Measurements from ENCODE around the gene ALCAM. TPM values are rescaled to one million over a fixed set of nuclear protein-coding genes. Genes with fewer than 3 reads are reported as not detected.

The ALCAM gene
- total and polyA plus RNA-seq, 2 donors = 33.7 to 153 TPM

- DNase-seq (ENCODE audit: extremely low spot score) = no peak
- no peak overlapping the region for H3K27ac ChIP-seq (ENCODE audit: low read depth)
- 88% methylated on average over 2 of the region's 2 CpGs for WGBS
- no peaks in the 10 kb centered on the region for H3K36me3 ChIP-seq (ENCODE audit: insufficient read depth)
- no peaks in the 10 kb centered on the region for H3K4me1 ChIP-seq (ENCODE audit: insufficient read depth)
- H3K4me3 ChIP-seq (ENCODE audit: low read depth, low read length) = no peak overlapping the region
Observed at GRCh38 chr3:105470851-105471250, 104.1 kb downstream of the ALCAM start.

- Histone ChIP-seq H3K4me3 (ENCODE audit: low read depth, low read length) (no peak overlapping the region), H3K4me1 (ENCODE audit: insufficient read depth) (no peaks in the 10 kb centered on the region), H3K36me3 (ENCODE audit: insufficient read depth) (no peaks in the 10 kb centered on the region), H3K27ac (ENCODE audit: low read depth) (no peak overlapping the region)
- no peak for DNase-seq (ENCODE audit: extremely low spot score)
Observed at GRCh38 chr3:105473521-105474223, 107.0 kb downstream of the ALCAM start.

DNA sequence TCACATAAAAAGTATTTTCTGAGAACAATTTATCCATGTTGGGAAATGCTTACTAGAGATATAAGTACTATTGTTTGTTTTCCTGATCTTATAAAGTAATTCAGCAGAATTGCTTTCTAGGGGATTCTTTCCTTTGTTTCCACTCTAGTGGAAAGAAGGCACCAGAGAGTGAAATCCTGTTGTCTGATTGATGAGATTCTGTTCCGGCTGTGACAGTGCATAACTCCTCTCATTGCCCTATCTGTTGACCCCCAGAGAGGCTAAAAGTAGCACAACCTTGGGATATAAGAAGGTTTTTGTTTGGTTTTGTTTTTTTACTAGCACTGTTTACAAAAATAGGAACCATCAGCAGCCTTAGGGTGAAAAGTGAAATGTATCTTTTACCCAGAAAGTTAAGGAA is 114.1 kb downstream of the ALCAM start:
- WGBS = 82% methylated on average over 1 of the region's 1 CpG
- H3K36me3 ChIP-seq (ENCODE audit: insufficient read depth) = no peaks in the 10 kb centered on the region
- H3K4me3 ChIP-seq (ENCODE audit: low read depth, low read length) = no peak overlapping the region
- no peaks in the 10 kb centered on the region for H3K4me1 ChIP-seq (ENCODE audit: insufficient read depth)
- H3K27ac ChIP-seq (ENCODE audit: low read depth) = no peak overlapping the region
- no peak for DNase-seq (ENCODE audit: extremely low spot score)

GRCh38 chr3:105483476-105483875 is 116.8 kb downstream of the ALCAM start:
- Histone ChIP-seq H3K4me1 (ENCODE audit: insufficient read depth) (no peaks in the 10 kb centered on the region), H3K4me3 (ENCODE audit: low read depth, low read length) (no peak overlapping the region), H3K36me3 (ENCODE audit: insufficient read depth) (no peaks in the 10 kb centered on the region), H3K27ac (ENCODE audit: low read depth) (no peak overlapping the region)
- 53% methylated on average over 1 of the region's 1 CpG for WGBS
- no peak for DNase-seq (ENCODE audit: extremely low spot score)

DNA sequence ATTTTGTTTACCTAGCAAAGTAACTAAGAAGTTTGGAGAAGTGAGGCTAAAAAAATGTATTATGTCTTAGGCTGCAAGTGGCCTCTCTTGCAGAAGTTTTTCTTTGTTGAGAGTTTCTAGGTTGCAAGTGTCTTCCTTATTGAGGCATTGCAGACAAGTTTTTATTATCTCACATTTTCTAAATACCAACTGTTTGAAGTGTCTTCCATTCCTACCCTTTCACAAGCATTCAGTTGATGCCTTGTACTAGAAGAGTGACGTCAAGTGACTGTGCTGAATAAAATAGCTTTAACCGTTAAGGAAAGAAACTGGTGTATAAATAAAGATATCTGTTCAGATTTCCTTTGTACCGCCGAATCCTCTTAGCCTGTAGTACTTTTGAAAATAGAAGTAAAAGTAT is 123.3 kb downstream of the ALCAM start:
- DNase-seq (ENCODE audit: extremely low spot score) = no peak
- Histone ChIP-seq H3K27ac (ENCODE audit: low read depth) (no peak overlapping the region), H3K4me3 (ENCODE audit: low read depth, low read length) (no peak overlapping the region), H3K36me3 (ENCODE audit: insufficient read depth) (no peaks in the 10 kb centered on the region), H3K4me1 (ENCODE audit: insufficient read depth) (no peaks in the 10 kb centered on the region)
- WGBS = 68% methylated on average over 4 of the region's 4 CpGs

- no peak for DNase-seq (ENCODE audit: extremely low spot score)
- H3K36me3 ChIP-seq (ENCODE audit: insufficient read depth) = no peaks in the 10 kb centered on the region
- no peaks in the 10 kb centered on the region for H3K4me1 ChIP-seq (ENCODE audit: insufficient read depth)
- H3K27ac ChIP-seq (ENCODE audit: low read depth) = no peak overlapping the region
- WGBS = 85% methylated on average over 3 of the region's 3 CpGs
- H3K4me3 ChIP-seq (ENCODE audit: low read depth, low read length) = no peak overlapping the region
Observed at GRCh38 chr3:105493305-105493892, 126.7 kb downstream of the ALCAM start.

DNA sequence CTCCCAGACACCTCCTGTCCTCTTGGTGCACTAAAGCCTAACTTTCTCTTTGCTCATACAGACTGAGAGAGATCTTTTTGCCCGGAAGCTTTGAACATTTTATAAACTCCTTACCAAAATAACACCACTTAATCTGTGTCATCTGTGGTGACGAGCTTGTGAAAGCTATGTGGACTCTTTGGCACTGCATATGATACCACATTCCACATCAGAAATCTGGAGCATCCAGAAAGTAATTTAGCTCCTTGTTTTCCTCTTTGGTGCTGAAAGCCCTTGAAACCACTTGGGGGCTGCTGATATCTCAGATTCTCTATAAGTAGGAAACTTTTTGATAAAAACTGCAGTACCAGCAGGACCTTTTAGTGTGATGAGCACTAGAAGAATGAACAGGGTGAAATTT is 128.3 kb downstream of the ALCAM start:
- no peak overlapping the region for H3K27ac ChIP-seq (ENCODE audit: low read depth)
- no peak for DNase-seq (ENCODE audit: extremely low spot score)
- WGBS = 26% methylated on average over 2 of the region's 2 CpGs
- no peak overlapping the region for H3K4me3 ChIP-seq (ENCODE audit: low read depth, low read length)
- no peaks in the 10 kb centered on the region for H3K4me1 ChIP-seq (ENCODE audit: insufficient read depth)
- no peaks in the 10 kb centered on the region for H3K36me3 ChIP-seq (ENCODE audit: insufficient read depth)

GRCh38 chr3:105496343-105496742 is 129.6 kb downstream of the ALCAM start:
- no peaks in the 10 kb centered on the region for H3K36me3 ChIP-seq (ENCODE audit: insufficient read depth)
- 84% methylated on average over 3 of the region's 3 CpGs for WGBS
- no peak overlapping the region for H3K4me3 ChIP-seq (ENCODE audit: low read depth, low read length)
- H3K4me1 ChIP-seq (ENCODE audit: insufficient read depth) = no peaks in the 10 kb centered on the region
- DNase-seq (ENCODE audit: extremely low spot score) = no peak
- no peak overlapping the region for H3K27ac ChIP-seq (ENCODE audit: low read depth)

DNA sequence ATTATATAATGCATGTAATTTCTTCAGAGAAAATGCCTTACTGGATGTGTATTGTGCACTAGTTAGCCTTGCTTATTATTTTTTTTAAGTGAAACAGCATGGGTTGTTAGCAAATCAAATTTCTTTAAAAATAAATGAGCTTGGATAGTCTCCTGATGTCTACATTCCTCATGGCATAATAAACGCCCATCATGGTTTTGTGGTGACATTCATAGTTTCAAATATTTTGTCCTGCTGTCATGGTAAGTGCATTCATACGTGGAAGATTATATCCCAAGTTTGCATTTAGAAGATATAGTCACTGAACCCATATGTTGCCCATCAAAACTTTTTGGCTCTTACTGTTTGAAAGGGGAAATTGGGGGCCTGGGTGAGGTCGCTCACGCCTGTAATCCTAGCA is 130.7 kb downstream of the ALCAM start:
- Histone ChIP-seq H3K27ac (ENCODE audit: low read depth) (no peak overlapping the region), H3K36me3 (ENCODE audit: insufficient read depth) (no peaks in the 10 kb centered on the region), H3K4me3 (ENCODE audit: low read depth, low read length) (no peak overlapping the region), H3K4me1 (ENCODE audit: insufficient read depth) (no peaks in the 10 kb centered on the region)
- 92% methylated on average over 4 of the region's 4 CpGs for WGBS
- no peak for DNase-seq (ENCODE audit: extremely low spot score)

DNA sequence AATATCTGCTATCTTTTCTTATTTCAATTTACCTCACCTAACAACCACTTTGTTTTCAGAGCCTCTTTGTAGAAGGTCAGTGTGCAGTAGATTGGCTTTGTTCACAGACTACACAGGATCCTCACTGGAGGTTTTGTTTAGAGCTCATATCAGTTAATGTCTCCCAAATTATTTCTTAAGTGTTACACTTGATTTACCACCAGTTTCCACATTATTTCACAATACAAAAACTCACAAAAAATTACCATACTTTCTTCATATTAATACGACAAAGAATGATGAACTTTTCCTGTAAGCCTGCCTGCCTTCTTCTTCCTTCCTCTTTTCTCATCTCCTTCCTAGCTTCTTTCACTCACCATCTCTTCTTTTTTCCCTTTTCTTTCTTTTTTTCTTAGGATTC is 133.3 kb downstream of the ALCAM start:
- no peak for DNase-seq (ENCODE audit: extremely low spot score)
- Histone ChIP-seq H3K4me1 (ENCODE audit: insufficient read depth) (no peaks in the 10 kb centered on the region), H3K36me3 (ENCODE audit: insufficient read depth) (no peaks in the 10 kb centered on the region), H3K4me3 (ENCODE audit: low read depth, low read length) (no peak overlapping the region), H3K27ac (ENCODE audit: low read depth) (no peak overlapping the region)
- WGBS = 4% methylated on average over 1 of the region's 1 CpG

- Histone ChIP-seq H3K4me1 (ENCODE audit: insufficient read depth) (no peaks in the 10 kb centered on the region), H3K4me3 (ENCODE audit: low read depth, low read length) (no peak overlapping the region), H3K27ac (ENCODE audit: low read depth) (no peak overlapping the region), H3K36me3 (ENCODE audit: insufficient read depth) (no peaks in the 10 kb centered on the region)
- no peak for DNase-seq (ENCODE audit: extremely low spot score)
- 81% methylated on average over 2 of the region's 2 CpGs for WGBS
Observed at GRCh38 chr3:105502333-105502732, 135.6 kb downstream of the ALCAM start.

DNA sequence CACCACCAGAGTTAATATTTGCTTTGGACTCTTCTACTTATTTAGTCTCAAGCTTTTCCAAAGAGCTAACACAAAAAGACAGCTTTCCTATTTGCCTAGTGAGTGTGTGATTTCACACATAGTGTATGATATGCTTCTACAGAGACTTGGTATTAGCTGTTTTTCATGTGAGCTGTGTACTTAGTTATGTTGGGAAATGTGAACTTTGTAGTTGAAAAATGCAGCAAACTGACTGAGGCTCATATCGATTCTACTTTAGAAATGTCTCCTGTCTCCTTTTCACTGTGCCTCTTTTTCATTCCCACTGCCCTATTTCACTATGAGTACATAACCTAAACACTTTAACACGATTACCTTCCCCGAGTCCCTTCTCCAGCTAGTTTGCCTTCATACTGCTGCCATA is 136.5 kb downstream of the ALCAM start:
- no peaks in the 10 kb centered on the region for H3K36me3 ChIP-seq (ENCODE audit: insufficient read depth)
- H3K27ac ChIP-seq (ENCODE audit: low read depth) = no peak overlapping the region
- no peak overlapping the region for H3K4me3 ChIP-seq (ENCODE audit: low read depth, low read length)
- H3K4me1 ChIP-seq (ENCODE audit: insufficient read depth) = no peaks in the 10 kb centered on the region
- WGBS = 80% methylated on average over 3 of the region's 3 CpGs
- no peak for DNase-seq (ENCODE audit: extremely low spot score)

DNA sequence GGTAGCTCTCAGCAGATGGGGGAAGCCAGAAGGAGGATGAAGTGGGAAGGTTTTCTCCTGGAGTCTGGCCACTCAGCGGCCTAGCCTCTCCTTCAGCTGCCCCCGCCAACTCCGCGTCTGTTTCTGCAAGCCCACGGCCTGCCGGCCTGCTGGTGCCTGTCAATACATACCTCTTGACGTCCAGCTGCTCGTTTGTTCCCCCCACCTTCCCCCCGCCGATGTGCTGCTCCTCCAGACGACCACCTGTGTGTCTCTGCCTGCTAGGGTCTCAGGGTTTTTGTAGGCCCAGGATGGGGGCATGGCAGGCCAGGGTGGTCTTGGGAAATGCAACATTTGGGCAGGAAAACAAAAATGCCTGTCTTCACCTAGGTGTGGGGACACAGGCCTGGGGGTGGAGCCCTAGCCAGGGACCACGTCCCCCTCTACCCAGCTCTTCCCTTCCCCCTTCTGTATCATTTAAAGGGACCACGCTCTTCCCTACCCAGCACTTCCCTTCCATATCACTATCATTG is 137.8 kb downstream of the ALCAM start:
- 91% methylated on average over 13 of the region's 13 CpGs for WGBS
- H3K27ac ChIP-seq (ENCODE audit: low read depth) = no peak overlapping the region
- H3K4me1 ChIP-seq (ENCODE audit: insufficient read depth) = no peaks in the 10 kb centered on the region
- H3K4me3 ChIP-seq (ENCODE audit: low read depth, low read length) = no peak overlapping the region
- DNase-seq (ENCODE audit: extremely low spot score) = no peak
- no peaks in the 10 kb centered on the region for H3K36me3 ChIP-seq (ENCODE audit: insufficient read depth)

- no peak for DNase-seq (ENCODE audit: extremely low spot score)
- Histone ChIP-seq H3K36me3 (ENCODE audit: insufficient read depth) (no peaks in the 10 kb centered on the region), H3K4me1 (ENCODE audit: insufficient read depth) (no peaks in the 10 kb centered on the region), H3K4me3 (ENCODE audit: low read depth, low read length) (no peak overlapping the region), H3K27ac (ENCODE audit: low read depth) (no peak overlapping the region)
- 84% methylated on average over 5 of the region's 5 CpGs for WGBS
Observed at GRCh38 chr3:105505170-105505569, 138.5 kb downstream of the ALCAM start.
